Breast epithelium (tissue), 4 donors: ENCODE data around the gene LRRC37A. TPM values are rescaled to one million over a fixed set of nuclear protein-coding genes. Genes with fewer than 3 reads are reported as not detected.
A peak's percentile ranks its signal among the peaks of the same experiment; 100 is the strongest.
"Not testable (repeated sequence)": the region's sequence is repeated elsewhere in the genome, so short reads cannot be mapped to it uniquely, and the experiment has no call there.

Source experiments
- DNase-seq, 2 donors: peaks; one replicate each; pipeline ENCODE4 v3.0.0-alpha.2; 2019; ENCODE audit warnings: low spot score in 2 of 2
- H3K27ac ChIP-seq, 2 donors: fragments of 200-600 bp; sonication (generic) in 1 of 2; one replicate each; pipeline ENCODE4 v1.5.1; 2016 to 2019; ENCODE audit warnings: mild to moderate bottlenecking in 1 of 2
- H3K27me3 ChIP-seq, 2 donors: fragments of 200-600 bp; sonication (generic) in 1 of 2; one replicate each; pipeline versions ENCODE4 v1.5.1 to v1.6.0; 2017 to 2019; ENCODE audit warnings: control low read depth in 1 of 2, mild to moderate bottlenecking in 1 of 2
- H3K36me3 ChIP-seq: fragments of 200-600 bp; one replicate; pipeline ENCODE4 v1.5.1; 2019
- H3K4me1 ChIP-seq, 2 donors: fragments of 200-600 bp; sonication (generic); one replicate each; pipeline ENCODE4 v1.5.1; 2016 to 2019; ENCODE audit warnings: control low read depth in 1 of 2
- H3K4me3 ChIP-seq, 3 donors: fragments of 200-600 bp; sonication (generic); 1 replicate in 2 of 3; 2 replicates in 1 of 3; pipeline ENCODE4 v1.5.1; 2016 to 2019; ENCODE audit warnings: mild to moderate bottlenecking in 3 of 3, moderate library complexity in 2 of 3
- H3K9me3 ChIP-seq, 2 donors: fragments of 200-600 bp; sonication (generic) in 1 of 2; one replicate each; pipeline ENCODE4 v1.5.1; 2016 to 2019; ENCODE audit warnings: control low read depth in 1 of 2
- CTCF ChIP-seq, 3 donors: fragments of 450-650 bp; IDR thresholded peaks; one replicate each; pipeline ENCODE4 v1.5.1; 2016 to 2017; ENCODE audit warnings: antibody characterized with exemption in 3 of 3, mild to moderate bottlenecking in 3 of 3, moderate library complexity in 3 of 3
- POLR2A ChIP-seq: fragments of 450-650 bp; IDR thresholded peaks from one replicate; pipeline ENCODE4 v1.6.1; 2016; ENCODE audit warnings: antibody characterized with exemption, mild to moderate bottlenecking, moderate library complexity
- POLR2AphosphoS5 ChIP-seq, 3 donors: sonication (generic); formaldehyde crosslinking; IDR thresholded peaks; one replicate each; pipeline ENCODE4 v1.6.1; 2017; ENCODE audit warnings: antibody characterized with exemption in 3 of 3
- intact Hi-C: fragments of 100-400 bp; cut with DNase I; formaldehyde crosslinking; loops from one replicate; pipeline ENCODE4 v1.15.1; 2023; ENCODE audit warnings: low total_unique reads
- total RNA-seq, 3 donors: library from RNA; depleted of rRNA; stranded (reverse); fragments of >200 nt; gene quantifications; one replicate each; pipeline ENCODE4 v1.1.0, GENCODE V29; 2016

LRRC37A gene
- total RNA-seq, 3 donors from 2014 or later: 1.4 to 7.8 (median 4.3) TPM

GRCh38 chr17:46274238-46274637, 20.7 kb upstream of the LRRC37A start:
- TF ChIP-seq POLR2AphosphoS5 (IDR thresholded peaks at IDR 0.05): no peak
- TF ChIP-seq POLR2A: no peak
- no peak for TF ChIP-seq CTCF (IDR thresholded peaks at IDR 0.05)
- intact Hi-C loops: no loop called here

GRCh38 chr17:46276728-46277479, 18.0 kb upstream of the LRRC37A start:
- H3K36me3 ChIP-seq, DNase-seq, H3K4me1 ChIP-seq, H3K27me3 ChIP-seq, H3K4me3 ChIP-seq, H3K9me3 ChIP-seq, intact Hi-C loops, H3K27ac ChIP-seq: not testable (repeated sequence)

More at GRCh38 chr17:46274238-46274637, 20.7 kb upstream of the LRRC37A start:
- no peak for DNase-seq
- Histone ChIP-seq H3K4me3 (no peak overlapping the region), H3K4me1 (no peaks in the 10 kb centered on the region), H3K36me3 (no peaks in the 10 kb centered on the region), H3K9me3 (no peaks in the 10 kb centered on the region), H3K27me3 (no peaks in the 10 kb centered on the region), H3K27ac (no peak overlapping the region)

- intact Hi-C loops, H3K4me1 ChIP-seq, H3K36me3 ChIP-seq, H3K9me3 ChIP-seq, DNase-seq, H3K27me3 ChIP-seq, H3K27ac ChIP-seq, H3K4me3 ChIP-seq: not testable (repeated sequence)
Observed at GRCh38 chr17:46281336-46281735, 13.6 kb upstream of the LRRC37A start.

- H3K4me1 ChIP-seq, H3K4me3 ChIP-seq, H3K36me3 ChIP-seq, intact Hi-C loops, H3K9me3 ChIP-seq, H3K27ac ChIP-seq, H3K27me3 ChIP-seq, DNase-seq: not testable (repeated sequence)
Observed at GRCh38 chr17:46282635-46283034, 12.3 kb upstream of the LRRC37A start.

- intact Hi-C loops, H3K27me3 ChIP-seq, DNase-seq, H3K27ac ChIP-seq, H3K4me3 ChIP-seq, H3K36me3 ChIP-seq, H3K4me1 ChIP-seq, H3K9me3 ChIP-seq: not testable (repeated sequence)
Observed at GRCh38 chr17:46284467-46284866, 10.5 kb upstream of the LRRC37A start.

GRCh38 chr17:46285500-46285899, 9.4 kb upstream of the LRRC37A start:
- H3K9me3 ChIP-seq, H3K4me1 ChIP-seq, DNase-seq, H3K27me3 ChIP-seq, H3K36me3 ChIP-seq, intact Hi-C loops, H3K4me3 ChIP-seq, H3K27ac ChIP-seq: not testable (repeated sequence)

GRCh38 chr17:46286764-46287221, 8.1 kb upstream of the LRRC37A start:
- intact Hi-C loops: not testable (repeated sequence)

GRCh38 chr17:46287587-46287986, 7.3 kb upstream of the LRRC37A start:
- DNase-seq, intact Hi-C loops, H3K36me3 ChIP-seq, H3K4me3 ChIP-seq, H3K9me3 ChIP-seq, H3K27me3 ChIP-seq, H3K27ac ChIP-seq, H3K4me1 ChIP-seq: not testable (repeated sequence)

More at GRCh38 chr17:46286764-46287221, 8.1 kb upstream of the LRRC37A start:
- not testable (repeated sequence) for H3K27me3 ChIP-seq, H3K4me3 ChIP-seq, H3K36me3 ChIP-seq, H3K4me1 ChIP-seq, H3K9me3 ChIP-seq, DNase-seq
- peak; percentile 51 to 86 (median 85) for TF ChIP-seq CTCF (IDR thresholded peaks at IDR 0.05)
- H3K27ac ChIP-seq: peak overlapping the region in 1 of 2 donors; percentile 44

- H3K4me3 ChIP-seq, H3K36me3 ChIP-seq, H3K9me3 ChIP-seq, H3K4me1 ChIP-seq, DNase-seq, H3K27me3 ChIP-seq, H3K27ac ChIP-seq, intact Hi-C loops: not testable (repeated sequence)
Observed at GRCh38 chr17:46290906-46291546, 3.9 kb upstream of the LRRC37A start.

GRCh38 chr17:46291618-46292017, 3.3 kb upstream of the LRRC37A start:
- DNase-seq, intact Hi-C loops, H3K9me3 ChIP-seq, H3K36me3 ChIP-seq, H3K4me3 ChIP-seq, H3K27ac ChIP-seq, H3K27me3 ChIP-seq, H3K4me1 ChIP-seq: not testable (repeated sequence)

- intact Hi-C loops, H3K4me1 ChIP-seq, H3K36me3 ChIP-seq, H3K4me3 ChIP-seq, H3K9me3 ChIP-seq, DNase-seq, H3K27me3 ChIP-seq, H3K27ac ChIP-seq: not testable (repeated sequence)
Observed at GRCh38 chr17:46341220-46341619, 46.3 kb downstream of the LRRC37A start.
